Non-pigmented ciliary epithelial cell (primary cell): ENCODE results near the gene KIAA1328.
"Not testable (repeated sequence)": the region's sequence is repeated elsewhere in the genome, so short reads cannot be mapped to it uniquely, and the experiment has no call there.

Source experiments
- DNase-seq: peaks from one replicate; pipeline ENCODE4 v3.0.0-alpha.2; 2010; ENCODE audit warnings: low read depth

The KIAA1328 gene

GRCh38 chr18:37156330-37156942 is 327.5 kb downstream of the KIAA1328 start:
- DNase-seq: no peak

GRCh38 chr18:37160038-37160820 is 331.3 kb downstream of the KIAA1328 start:
- no peak for DNase-seq

DNA sequence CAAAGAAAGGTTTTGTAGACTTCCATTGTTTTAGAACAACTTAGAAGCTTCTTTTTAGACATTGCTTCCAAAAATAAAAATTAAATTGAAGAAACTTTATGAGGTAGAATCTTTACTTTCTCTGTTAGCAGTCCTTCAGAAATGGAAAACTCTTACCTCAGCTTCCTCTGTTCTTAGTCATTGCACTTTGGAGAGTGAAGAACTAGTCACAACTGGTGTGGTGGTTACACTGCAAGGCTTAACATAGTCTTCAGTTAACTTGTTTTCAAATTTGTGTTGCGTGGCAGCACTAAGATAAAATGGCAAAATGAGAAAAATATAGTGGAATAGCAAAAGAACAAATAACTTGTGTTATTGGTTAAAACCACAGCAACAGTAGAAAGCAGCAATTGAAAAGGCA is 332.6 kb downstream of the KIAA1328 start:
- DNase-seq: no peak

GRCh38 chr18:37162551-37162950 is 333.6 kb downstream of the KIAA1328 start:
- DNase-seq: no peak

- no peak for DNase-seq
Observed at GRCh38 chr18:37163119-37163518, 334.2 kb downstream of the KIAA1328 start.

GRCh38 chr18:37166491-37166890 is 337.6 kb downstream of the KIAA1328 start:
- no peak for DNase-seq

DNA sequence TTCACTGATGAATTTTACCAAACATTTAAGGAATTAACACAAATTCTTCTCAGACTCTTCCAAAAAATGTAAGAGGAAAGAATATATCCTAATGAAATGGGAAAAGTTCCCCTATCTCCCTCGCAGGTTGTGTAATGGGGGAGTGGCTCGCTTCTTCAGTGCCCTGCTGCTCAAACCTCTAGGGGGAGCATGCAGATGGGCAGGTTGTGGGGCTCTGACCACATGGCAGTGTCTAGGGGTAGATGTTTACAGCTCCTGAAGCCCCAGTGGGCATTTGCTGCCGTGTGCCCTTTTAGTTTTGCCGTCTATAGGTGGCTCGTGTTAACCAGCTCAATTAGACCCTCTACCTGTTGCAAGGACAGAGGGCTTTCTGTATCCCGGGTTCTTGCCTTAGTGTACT is 338.0 kb downstream of the KIAA1328 start:
- not testable (repeated sequence) for DNase-seq

DNA sequence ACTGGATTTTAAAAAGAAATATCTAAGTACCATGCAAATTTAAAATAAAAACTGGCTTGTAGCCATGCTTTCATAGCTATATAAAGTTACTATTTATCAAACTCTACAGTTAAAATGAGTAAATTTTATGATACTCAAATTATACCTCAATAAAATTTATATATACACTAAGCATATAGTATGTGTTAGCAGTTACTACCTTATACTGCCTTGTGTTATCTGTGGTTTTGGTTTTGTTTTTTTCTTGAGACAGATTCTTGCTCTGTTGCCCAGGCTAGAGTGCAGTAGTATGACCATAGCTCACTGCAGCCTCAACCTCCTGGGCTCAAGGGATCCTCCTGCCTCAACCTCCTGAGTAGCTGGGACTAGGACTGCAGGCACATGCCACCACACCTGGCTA is 342.1 kb downstream of the KIAA1328 start:
- DNase-seq: no peak

DNA sequence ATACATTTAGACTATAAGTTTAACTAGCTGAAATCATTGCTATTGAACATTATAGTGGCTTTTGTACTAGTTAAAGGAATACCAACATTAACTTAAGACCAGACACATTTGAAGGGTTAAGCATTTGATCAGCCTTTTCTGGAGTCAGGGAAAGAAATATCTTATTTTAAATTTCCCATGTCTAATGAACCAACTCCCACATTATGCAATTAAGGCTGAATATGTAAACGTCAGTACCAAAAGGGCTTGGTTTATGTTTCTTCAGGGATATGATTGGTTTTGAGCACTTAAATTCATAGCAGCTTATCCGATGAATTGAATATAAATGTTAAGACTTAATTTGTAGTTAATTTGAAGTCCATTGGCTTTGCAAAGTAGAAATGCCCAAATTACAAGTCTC is 344.5 kb downstream of the KIAA1328 start:
- no peak for DNase-seq

DNA sequence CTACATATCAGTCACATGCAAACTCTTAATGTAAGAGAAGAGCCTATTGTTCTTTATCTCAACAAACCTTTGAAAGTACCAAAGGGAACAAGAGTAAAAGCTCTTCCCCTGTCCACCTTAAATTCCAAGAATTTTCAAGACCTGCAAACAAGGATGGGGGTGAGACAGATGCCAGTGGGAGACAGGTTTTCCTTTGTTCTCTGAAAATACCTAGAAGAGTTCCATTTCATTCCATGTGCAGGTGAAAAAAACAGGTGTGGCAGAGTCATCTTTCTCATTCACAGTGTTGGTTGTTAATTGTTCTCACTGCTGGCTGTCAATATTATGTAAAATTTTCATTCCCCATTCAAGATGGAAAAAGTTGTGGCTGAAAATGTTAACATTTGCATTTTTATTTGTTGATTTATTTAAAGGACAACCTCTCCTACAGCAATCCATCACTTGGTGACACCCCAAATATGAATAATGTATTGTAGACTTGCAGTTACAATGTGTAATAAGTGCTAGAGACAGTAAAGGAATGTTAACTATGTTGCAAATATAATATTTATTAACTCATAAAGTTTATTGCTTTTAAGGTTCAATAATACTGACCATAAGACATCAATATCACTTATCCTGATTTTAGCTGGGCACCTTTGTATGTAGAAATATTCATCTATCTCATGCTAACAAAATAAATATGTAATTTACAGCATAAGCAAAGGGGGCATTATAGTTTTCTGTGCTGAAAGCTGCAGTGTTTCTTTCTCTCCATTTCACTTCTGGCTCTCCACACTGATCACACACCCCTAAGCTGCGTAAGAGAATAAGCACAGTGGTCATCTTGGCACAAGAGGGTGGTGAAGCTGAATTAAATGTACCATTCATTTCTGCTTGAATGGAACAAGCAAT is 347.0 kb downstream of the KIAA1328 start:
- DNase-seq: no peak

DNA sequence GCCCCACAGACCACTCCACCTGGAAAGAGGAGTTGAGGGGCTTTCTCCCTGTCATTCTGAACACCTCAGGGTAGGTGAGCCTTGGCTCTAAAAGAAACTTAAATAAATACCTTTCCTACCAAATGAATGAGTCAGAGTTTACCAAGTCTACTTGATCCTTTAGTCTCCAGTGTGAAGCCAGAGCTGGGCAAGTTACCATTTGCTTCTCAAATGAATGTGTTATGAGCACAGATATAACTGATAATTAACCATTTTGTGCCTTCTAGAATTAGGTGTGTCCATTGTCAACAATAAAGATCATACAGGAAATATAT is 347.7 kb downstream of the KIAA1328 start:
- no peak for DNase-seq

GRCh38 chr18:37179384-37179783 is 350.5 kb downstream of the KIAA1328 start:
- DNase-seq: no peak

DNA sequence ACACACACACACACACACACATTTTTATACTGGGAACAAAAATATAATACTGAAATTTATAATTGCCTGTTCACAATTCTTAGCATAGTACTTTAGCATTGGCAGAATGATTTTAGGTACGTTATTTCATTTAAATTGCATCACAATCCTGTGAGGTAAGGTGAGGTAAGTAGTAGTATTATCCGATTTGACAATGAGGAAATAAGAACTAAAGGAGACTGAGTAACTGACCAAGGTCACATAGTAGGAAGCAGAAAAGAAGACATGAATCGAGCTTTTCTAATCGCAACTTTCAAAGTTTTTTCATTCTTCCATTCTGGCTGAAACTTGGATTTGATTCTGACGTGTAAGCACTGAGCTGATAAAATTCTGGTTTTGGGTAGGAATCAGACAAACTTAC is 351.2 kb downstream of the KIAA1328 start:
- DNase-seq: no peak

DNA sequence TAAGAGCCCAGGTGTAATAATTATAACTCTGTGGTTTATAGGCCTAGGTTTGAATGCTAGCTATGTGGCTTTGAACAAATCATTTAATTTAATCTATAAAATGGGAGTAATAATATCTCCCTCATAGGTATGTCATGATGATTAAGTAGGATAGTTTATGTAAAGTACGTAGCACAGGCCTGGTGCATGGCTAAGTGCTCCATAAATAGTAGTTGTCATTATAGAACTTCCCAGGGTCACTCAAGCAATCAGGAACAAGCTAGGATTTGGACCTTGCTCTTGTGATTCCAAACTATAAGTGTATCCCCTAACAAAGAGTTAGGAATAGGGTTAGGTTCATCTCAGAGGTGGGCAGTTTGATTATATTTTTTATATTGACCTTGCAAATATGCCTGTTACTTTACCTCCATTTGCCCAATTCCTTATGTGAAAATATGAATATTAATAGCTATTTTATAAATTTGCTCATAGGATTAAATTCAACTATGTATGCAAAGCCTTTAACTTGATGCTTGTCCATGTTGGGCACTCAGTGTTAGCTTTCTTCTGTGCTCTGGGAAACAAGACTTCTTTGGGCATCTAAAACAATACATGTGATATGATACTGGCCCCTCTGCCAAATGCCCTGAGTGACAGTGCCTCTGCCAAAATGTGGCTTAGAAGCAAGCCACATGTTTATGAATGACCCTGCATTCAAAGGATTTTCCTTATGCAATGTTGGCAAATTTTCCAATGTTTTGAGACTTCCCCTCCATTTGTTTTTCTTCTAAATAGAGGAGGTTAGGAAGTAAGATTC is 353.6 kb downstream of the KIAA1328 start:
- DNase-seq: no peak

GRCh38 chr18:37184209-37184868 is 355.4 kb downstream of the KIAA1328 start:
- no peak for DNase-seq

- DNase-seq: no peak
Observed at GRCh38 chr18:37188016-37188791, 359.3 kb downstream of the KIAA1328 start.

DNA sequence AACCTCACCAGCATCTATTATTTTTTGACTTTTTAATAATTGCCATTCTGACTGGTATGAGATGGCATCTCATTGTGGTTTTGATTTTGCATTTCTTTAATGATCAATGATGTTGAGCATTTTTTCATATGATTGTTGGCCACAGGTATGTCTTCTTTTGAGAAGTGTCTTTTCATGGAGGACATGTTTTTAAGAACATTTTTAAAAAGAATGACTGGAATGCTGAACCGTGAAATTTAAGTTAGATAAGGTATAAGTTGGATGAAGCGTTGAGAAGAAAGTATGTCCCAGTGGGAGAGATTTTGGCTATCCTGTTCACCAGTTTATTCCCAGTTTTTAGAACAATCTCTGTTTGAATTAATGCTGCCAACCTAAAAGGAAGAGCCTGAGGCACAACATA is 370.8 kb downstream of the KIAA1328 start:
- DNase-seq: no peak

DNA sequence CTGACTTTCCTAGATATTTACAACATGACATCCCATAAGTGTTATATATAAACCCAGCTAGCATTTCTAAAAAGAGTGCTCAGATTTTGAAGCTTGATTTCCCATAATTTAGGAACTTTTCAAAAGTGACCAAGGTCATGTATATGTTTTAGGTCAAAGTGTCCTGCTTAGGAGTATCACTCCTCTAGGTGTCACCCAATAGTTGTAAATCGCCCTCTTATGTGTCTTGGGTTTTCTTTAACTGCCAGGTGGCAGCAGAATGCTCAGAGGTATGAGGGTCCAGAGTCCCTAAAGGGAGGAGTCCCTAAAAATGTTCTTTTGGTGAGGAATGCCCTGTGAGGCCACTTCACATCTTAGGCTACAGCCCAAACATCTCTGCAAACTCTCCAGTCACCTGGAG is 378.4 kb downstream of the KIAA1328 start:
- DNase-seq: no peak

- no peak for DNase-seq
Observed at GRCh38 chr18:37210781-37211180, 381.9 kb downstream of the KIAA1328 start.

DNA sequence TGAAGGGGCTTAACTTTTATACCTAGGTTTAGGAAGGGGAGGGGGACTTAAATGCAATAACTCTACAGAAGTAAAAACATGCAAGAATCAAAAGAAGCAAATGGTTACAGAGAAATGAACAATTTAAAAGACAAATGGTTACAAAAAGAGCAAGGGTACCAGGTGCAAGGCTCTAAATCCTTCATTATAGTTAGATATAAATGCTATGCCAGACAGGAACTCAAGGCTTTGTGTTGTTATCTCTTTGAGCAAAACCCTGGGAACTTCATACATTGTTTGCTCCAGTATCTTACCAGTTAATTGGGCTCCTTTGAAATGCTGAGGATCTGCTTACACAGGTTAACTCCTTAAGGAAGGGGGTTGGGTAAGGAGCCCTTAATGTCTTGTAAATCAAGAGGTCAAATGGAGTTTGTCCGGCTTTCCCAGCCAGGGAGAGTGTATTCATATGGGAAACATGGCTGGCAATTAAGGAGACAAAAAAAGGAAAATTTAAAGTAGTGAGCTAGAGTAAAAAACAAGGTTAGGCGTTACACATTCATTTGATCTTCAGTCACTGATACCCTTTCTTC is 389.2 kb downstream of the KIAA1328 start:
- DNase-seq: no peak
